ENCODE results near the gene NAAA. TPM values are rescaled to one million over a fixed set of nuclear protein-coding genes. Genes with fewer than 3 reads are reported as not detected.

The NAAA gene
- polyA plus RNA-seq, 4 donors: 11.4 to 69.1 (median 23.3) TPM

GRCh38 chr4:75895744-75896314 is 45.0 kb downstream of the NAAA start:
- FAIRE-seq: no peak
- H3K4me1 ChIP-seq (ENCODE audit: control insufficient read depth in 3 of 3, insufficient read depth in 2 of 3, low read depth in 1 of 3, low read length in 2 of 3): peaks cover 0 to 3% (median 2%) of the 10 kb centered on the region in 3 donors
- 36 to 50% (median 43%) methylated on average over 4 of the region's 4 CpGs for WGBS, 3 donors
- peak; percentile 67 to 71 for DNase-seq
- no peak overlapping the region for H3K27ac ChIP-seq (ENCODE audit: low read depth in 1 of 3, low read length in 2 of 3)
- no peaks in the 10 kb centered on the region for H3K9me3 ChIP-seq (ENCODE audit: control insufficient read depth in 2 of 2, insufficient read depth in 1 of 2, low read depth in 1 of 2, low read length in 1 of 2)
- no peak overlapping the region for H3K4me3 ChIP-seq (ENCODE audit: low read depth in 1 of 3, low read length in 3 of 3)
- no peaks in the 10 kb centered on the region for H3K36me3 ChIP-seq (ENCODE audit: control insufficient read depth in 3 of 3, insufficient read depth in 2 of 3, low read depth in 1 of 3, low read length in 3 of 3)
- H3K27me3 ChIP-seq (ENCODE audit: control insufficient read depth in 3 of 3, insufficient read depth in 3 of 3, low read length in 3 of 3): no peaks in the 10 kb centered on the region

GRCh38 chr4:75892508-75892907 is 48.3 kb downstream of the NAAA start:
- 54 to 77% (median 56%) methylated on average over 3 of the region's 3 CpGs for WGBS, 3 donors
- H3K36me3 ChIP-seq (ENCODE audit: control insufficient read depth in 3 of 3, insufficient read depth in 2 of 3, low read depth in 1 of 3, low read length in 3 of 3): no peaks in the 10 kb centered on the region
- FAIRE-seq (no peak), DNase-seq (no peak)
- no peaks in the 10 kb centered on the region for H3K9me3 ChIP-seq (ENCODE audit: control insufficient read depth in 2 of 2, insufficient read depth in 1 of 2, low read depth in 1 of 2, low read length in 1 of 2)
- peaks cover 0 to 3% (median 2%) of the 10 kb centered on the region in 3 donors for H3K4me1 ChIP-seq (ENCODE audit: control insufficient read depth in 3 of 3, insufficient read depth in 2 of 3, low read depth in 1 of 3, low read length in 2 of 3)
- no peak overlapping the region for H3K4me3 ChIP-seq (ENCODE audit: low read depth in 1 of 3, low read length in 3 of 3)
- H3K27ac ChIP-seq (ENCODE audit: low read depth in 1 of 3, low read length in 2 of 3): no peak overlapping the region
- peaks cover 0 to 9% (median 0%) of the 10 kb centered on the region in 3 donors for H3K27me3 ChIP-seq (ENCODE audit: control insufficient read depth in 3 of 3, insufficient read depth in 3 of 3, low read length in 3 of 3)

GRCh38 chr4:75891611-75892010 is 49.2 kb downstream of the NAAA start:
- WGBS, 3 donors: 89 to 93% (median 91%) methylated on average over 14 of the region's 14 CpGs
- no peak for FAIRE-seq

GRCh38 chr4:75889537-75890199 is 51.1 kb downstream of the NAAA start:
- H3K4me1 ChIP-seq (ENCODE audit: control insufficient read depth in 3 of 3, insufficient read depth in 2 of 3, low read depth in 1 of 3, low read length in 2 of 3): no peaks in the 10 kb centered on the region
- H3K4me3 ChIP-seq (ENCODE audit: low read depth in 1 of 3, low read length in 3 of 3): no peak overlapping the region
- no peaks in the 10 kb centered on the region for H3K9me3 ChIP-seq (ENCODE audit: control insufficient read depth in 2 of 2, insufficient read depth in 1 of 2, low read depth in 1 of 2, low read length in 1 of 2)
- H3K27ac ChIP-seq (ENCODE audit: low read depth in 1 of 3, low read length in 2 of 3): no peak overlapping the region
- WGBS, 3 donors: 81 to 87% (median 85%) methylated on average over 9 of the region's 9 CpGs
- no peak for FAIRE-seq
- H3K36me3 ChIP-seq (ENCODE audit: control insufficient read depth in 3 of 3, insufficient read depth in 2 of 3, low read depth in 1 of 3, low read length in 3 of 3): no peaks in the 10 kb centered on the region
- no peak for DNase-seq
- H3K27me3 ChIP-seq (ENCODE audit: control insufficient read depth in 3 of 3, insufficient read depth in 3 of 3, low read length in 3 of 3): peaks cover 0 to 18% (median 0%) of the 10 kb centered on the region in 3 donors

More at GRCh38 chr4:75891611-75892010, 49.2 kb downstream of the NAAA start:
- Histone ChIP-seq H3K27me3 (ENCODE audit: control insufficient read depth in 3 of 3, insufficient read depth in 3 of 3, low read length in 3 of 3) (peaks cover 0 to 10% (median 0%) of the 10 kb centered on the region in 3 donors), H3K4me1 (ENCODE audit: control insufficient read depth in 3 of 3, insufficient read depth in 2 of 3, low read depth in 1 of 3, low read length in 2 of 3) (peaks cover 0 to 3% (median 2%) of the 10 kb centered on the region in 3 donors), H3K4me3 (ENCODE audit: low read depth in 1 of 3, low read length in 3 of 3) (no peak overlapping the region), H3K27ac (ENCODE audit: low read depth in 1 of 3, low read length in 2 of 3) (no peak overlapping the region), H3K9me3 (ENCODE audit: control insufficient read depth in 2 of 2, insufficient read depth in 1 of 2, low read depth in 1 of 2, low read length in 1 of 2) (no peaks in the 10 kb centered on the region), H3K36me3 (ENCODE audit: control insufficient read depth in 3 of 3, insufficient read depth in 2 of 3, low read depth in 1 of 3, low read length in 3 of 3) (no peaks in the 10 kb centered on the region)
- DNase-seq: no peak

- no peaks in the 10 kb centered on the region for H3K9me3 ChIP-seq (ENCODE audit: control insufficient read depth in 2 of 2, insufficient read depth in 1 of 2, low read depth in 1 of 2, low read length in 1 of 2)
- no peaks in the 10 kb centered on the region for H3K4me1 ChIP-seq (ENCODE audit: control insufficient read depth in 3 of 3, insufficient read depth in 2 of 3, low read depth in 1 of 3, low read length in 2 of 3)
- H3K36me3 ChIP-seq (ENCODE audit: control insufficient read depth in 3 of 3, insufficient read depth in 2 of 3, low read depth in 1 of 3, low read length in 3 of 3): no peaks in the 10 kb centered on the region
- no peak for DNase-seq
- WGBS, 3 donors: 68 to 73% (median 72%) methylated on average over 24 of the region's 24 CpGs
- no peak overlapping the region for H3K4me3 ChIP-seq (ENCODE audit: low read depth in 1 of 3, low read length in 3 of 3)
- H3K27me3 ChIP-seq (ENCODE audit: control insufficient read depth in 3 of 3, insufficient read depth in 3 of 3, low read length in 3 of 3): peaks cover 0 to 18% (median 0%) of the 10 kb centered on the region in 3 donors
- FAIRE-seq: no peak
- no peak overlapping the region for H3K27ac ChIP-seq (ENCODE audit: low read depth in 1 of 3, low read length in 2 of 3)
Measured at GRCh38 chr4:75886104-75886503, 54.7 kb downstream of the NAAA start.

GRCh38 chr4:75881476-75881875 is 59.3 kb downstream of the NAAA start:
- Histone ChIP-seq H3K36me3 (ENCODE audit: control insufficient read depth in 3 of 3, insufficient read depth in 2 of 3, low read depth in 1 of 3, low read length in 3 of 3) (no peaks in the 10 kb centered on the region), H3K4me3 (ENCODE audit: low read depth in 1 of 3, low read length in 3 of 3) (no peak overlapping the region), H3K9me3 (ENCODE audit: control insufficient read depth in 2 of 2, insufficient read depth in 1 of 2, low read depth in 1 of 2, low read length in 1 of 2) (no peaks in the 10 kb centered on the region), H3K27me3 (ENCODE audit: control insufficient read depth in 3 of 3, insufficient read depth in 3 of 3, low read length in 3 of 3) (peaks cover 0 to 10% (median 2%) of the 10 kb centered on the region in 3 donors), H3K4me1 (ENCODE audit: control insufficient read depth in 3 of 3, insufficient read depth in 2 of 3, low read depth in 1 of 3, low read length in 2 of 3) (no peaks in the 10 kb centered on the region), H3K27ac (ENCODE audit: low read depth in 1 of 3, low read length in 2 of 3) (no peak overlapping the region)
- FAIRE-seq (no peak), DNase-seq (no peak)
- 80 to 90% (median 85%) methylated on average over 3 of the region's 3 CpGs for WGBS, 3 donors

- H3K9me3 ChIP-seq (ENCODE audit: control insufficient read depth in 2 of 2, insufficient read depth in 1 of 2, low read depth in 1 of 2, low read length in 1 of 2): no peaks in the 10 kb centered on the region
- FAIRE-seq (no peak), DNase-seq (no peak)
- H3K36me3 ChIP-seq (ENCODE audit: control insufficient read depth in 3 of 3, insufficient read depth in 2 of 3, low read depth in 1 of 3, low read length in 3 of 3): no peaks in the 10 kb centered on the region
- H3K4me1 ChIP-seq (ENCODE audit: control insufficient read depth in 3 of 3, insufficient read depth in 2 of 3, low read depth in 1 of 3, low read length in 2 of 3): no peaks in the 10 kb centered on the region
- 26 to 41% (median 34%) methylated on average over 1 of the region's 1 CpG for WGBS, 3 donors
- peaks cover 0 to 3% (median 2%) of the 10 kb centered on the region in 3 donors for H3K27me3 ChIP-seq (ENCODE audit: control insufficient read depth in 3 of 3, insufficient read depth in 3 of 3, low read length in 3 of 3)
- no peak overlapping the region for H3K4me3 ChIP-seq (ENCODE audit: low read depth in 1 of 3, low read length in 3 of 3)
- no peak overlapping the region for H3K27ac ChIP-seq (ENCODE audit: low read depth in 1 of 3, low read length in 2 of 3)
Measured at GRCh38 chr4:75880278-75880677, 60.5 kb downstream of the NAAA start.

GRCh38 chr4:75878246-75878756 is 62.5 kb downstream of the NAAA start:
- peaks cover 0 to 3% (median 2%) of the 10 kb centered on the region in 3 donors for H3K27me3 ChIP-seq (ENCODE audit: control insufficient read depth in 3 of 3, insufficient read depth in 3 of 3, low read length in 3 of 3)
- H3K9me3 ChIP-seq (ENCODE audit: control insufficient read depth in 2 of 2, insufficient read depth in 1 of 2, low read depth in 1 of 2, low read length in 1 of 2): no peaks in the 10 kb centered on the region
- H3K4me1 ChIP-seq (ENCODE audit: control insufficient read depth in 3 of 3, insufficient read depth in 2 of 3, low read depth in 1 of 3, low read length in 2 of 3): no peaks in the 10 kb centered on the region
- FAIRE-seq (no peak), DNase-seq (no peak)
- H3K27ac ChIP-seq (ENCODE audit: low read depth in 1 of 3, low read length in 2 of 3): no peak overlapping the region
- no peak overlapping the region for H3K4me3 ChIP-seq (ENCODE audit: low read depth in 1 of 3, low read length in 3 of 3)
- WGBS, 3 donors: 46 to 59% (median 47%) methylated on average over 6 of the region's 6 CpGs
- no peaks in the 10 kb centered on the region for H3K36me3 ChIP-seq (ENCODE audit: control insufficient read depth in 3 of 3, insufficient read depth in 2 of 3, low read depth in 1 of 3, low read length in 3 of 3)

All from small intestine (tissue), 7 donors.